GM23338 (cell line): ENCODE results near the gene PTN. TPM values are rescaled to one million over a fixed set of nuclear protein-coding genes. Genes with fewer than 3 reads are reported as not detected.

Source experiments
- ATAC-seq: fragments of 200-7000 bp; cut with Tn5 transposase; 3 replicates; pipeline ENCODE4 v1.9.1; 2020
- DNase-seq: peaks from one replicate; pipeline ENCODE4 v3.0.0-alpha.2; 2015; ENCODE audit warnings: low spot score
- H2AFZ ChIP-seq: fragments of 200-600 bp; sonication (generic); 2 replicates; pipeline ENCODE4 v1.8.0; 2016; ENCODE audit warnings: antibody characterized with exemption, mild to moderate bottlenecking, moderate library complexity
- H3F3A ChIP-seq: fragments of 200-600 bp; sonication (generic); replicated peaks from 2 replicates; pipeline ENCODE4 v1.8.0; 2017; ENCODE audit warnings: antibody characterized with exemption, mixed run types, low read depth
- H3K27ac ChIP-seq: fragments of 200-600 bp; sonication (generic); 2 replicates; pipeline ENCODE4 v1.6.1; 2016; ENCODE audit warnings: low read depth
- H3K27me3 ChIP-seq: fragments of 200-600 bp; sonication (generic); 2 replicates; pipeline ENCODE4 v1.8.0; 2016; ENCODE audit warnings: mild to moderate bottlenecking, mixed run types, moderate library complexity; ENCODE audit not compliant: insufficient read depth
- H3K36me3 ChIP-seq: fragments of 200-600 bp; sonication (generic); 2 replicates; pipeline ENCODE4 v1.8.0; 2016; ENCODE audit warnings: mild to moderate bottlenecking; ENCODE audit not compliant: insufficient read depth
- H3K4me1 ChIP-seq: fragments of 200-600 bp; sonication (generic); 2 replicates; pipeline ENCODE4 v1.8.0; 2016; ENCODE audit warnings: mild to moderate bottlenecking, moderate library complexity; ENCODE audit not compliant: insufficient read depth
- H3K4me2 ChIP-seq: fragments of 200-600 bp; sonication (generic); 2 replicates; pipeline ENCODE4 v1.7.1; 2017; ENCODE audit warnings: mixed run types
- H3K4me3 ChIP-seq: fragments of 200-600 bp; sonication (generic); 2 replicates; pipeline ENCODE4 v1.6.1; 2016; ENCODE audit warnings: mixed run types
- H3K79me2 ChIP-seq: fragments of 200-600 bp; sonication (generic); replicated peaks from 2 replicates; pipeline ENCODE4 v1.8.0; 2017; ENCODE audit warnings: mild to moderate bottlenecking; ENCODE audit not compliant: insufficient read depth
- H3K9me2 ChIP-seq: fragments of 200-600 bp; sonication (generic); 2 replicates; pipeline ENCODE4 v1.8.0; 2017; ENCODE audit not compliant: insufficient read depth
- H4K20me1 ChIP-seq: fragments of 200-600 bp; sonication (generic); replicated peaks from 2 replicates; pipeline ENCODE4 v1.8.0; 2017; ENCODE audit warnings: mild to moderate bottlenecking; ENCODE audit not compliant: insufficient read depth
- H3K27ac Mint-ChIP-seq: 2 replicates; pipeline ENCODE4 v1.8.0; 2020; ENCODE audit warnings: inconsistent platforms, mild to moderate bottlenecking, moderate library complexity, mixed read lengths
- H3K27me3 Mint-ChIP-seq: 3 replicates; pipeline ENCODE4 v1.8.0; 2022; ENCODE audit warnings: low read depth, mild to moderate bottlenecking, moderate library complexity, mixed read lengths, inconsistent platforms; ENCODE audit not compliant: insufficient read depth, poor library complexity
- H3K36me3 Mint-ChIP-seq: 3 replicates; pipeline ENCODE4 v1.8.0; 2021; ENCODE audit warnings: low read depth, mild to moderate bottlenecking, inconsistent platforms, moderate library complexity, mixed read lengths
- H3K4me1 Mint-ChIP-seq: 3 replicates; pipeline ENCODE4 v1.8.0; 2020; ENCODE audit warnings: mild to moderate bottlenecking, inconsistent platforms, mixed read lengths
- H3K4me3 Mint-ChIP-seq: 3 replicates; pipeline ENCODE4 v1.8.0; 2021; ENCODE audit warnings: moderate library complexity, mild to moderate bottlenecking, inconsistent platforms, mixed read lengths
- H3K9me3 Mint-ChIP-seq: 3 replicates; pipeline ENCODE4 v1.8.0; 2020; ENCODE audit warnings: moderate library complexity, mild to moderate bottlenecking, inconsistent platforms, mixed read lengths
- CREB1 ChIP-seq: fragments of 250-450 bp; sonication (Bioruptor Pico); IDR thresholded peaks from 2 replicates; pipeline ENCODE4 v1.5.0; 2020; ENCODE audit warnings: low read depth, mild to moderate bottlenecking, moderate library complexity
- EZH2 ChIP-seq: fragments of 200-600 bp; sonication (generic); IDR thresholded peaks from one replicate; pipeline ENCODE4 v1.8.0; 2017; ENCODE audit warnings: antibody characterized with exemption, mild to moderate bottlenecking, low read depth; ENCODE audit not compliant: unreplicated experiment
- EZH2phosphoT487 ChIP-seq: fragments of 200-600 bp; sonication (generic); IDR thresholded peaks from one replicate; pipeline ENCODE4 v1.8.1; 2018; ENCODE audit warnings: antibody characterized with exemption; ENCODE audit not compliant: unreplicated experiment
- JUNB ChIP-seq: IDR thresholded peaks from one replicate; pipeline ENCODE4 v1.6.1; 2016; ENCODE audit warnings: antibody characterized with exemption; ENCODE audit not compliant: unreplicated experiment
- NANOG ChIP-seq: IDR thresholded peaks from 2 replicates; pipeline ENCODE4 v1.6.1; 2016; ENCODE audit warnings: antibody characterized with exemption, borderline replicate concordance
- POLR2AphosphoS5 ChIP-seq: IDR thresholded peaks from 2 replicates; pipeline ENCODE4 v1.6.1; 2016; ENCODE audit warnings: antibody characterized with exemption, low read depth
- STAT1 ChIP-seq: IDR thresholded peaks from one replicate; pipeline ENCODE4 v1.6.1; 2016; ENCODE audit warnings: antibody characterized with exemption; ENCODE audit not compliant: unreplicated experiment
- ZNF331 ChIP-seq: fragments of 250-450 bp; sonication (Bioruptor Pico); IDR thresholded peaks from 2 replicates; pipeline ENCODE4 v1.5.0; 2020; ENCODE audit warnings: low read depth, mild to moderate bottlenecking, moderate library complexity
- polyA plus RNA-seq: library from polyadenylated mRNA; unstranded; fragments of >200 nt; fragmentation: Nextera tagmentation; extraction: Ambion mirVana; gene quantifications from 2 replicates; pipeline ENCODE4 v1.2.1, GENCODE V29; 2016
- total RNA-seq: library from RNA; depleted of rRNA; stranded (reverse); fragments of >200 nt; shearing (Covaris generic); gene quantifications from 2 replicates; pipeline ENCODE4 v1.2.3, GENCODE V29; 2014
- TF ChIP-seq, protein P1 (sequence below): IDR thresholded peaks from 2 replicates; pipeline ENCODE4 v1.6.1; 2016; ENCODE audit warnings: antibody characterized with exemption
- TF ChIP-seq, protein P2 (sequence below), 2 experiments: fragments of 200-600 bp in 1 of 2; sonication (generic) in 1 of 2; conservative IDR thresholded peaks; 2 replicates each; pipeline versions ENCODE4 v1.5.1 to v1.6.1; 2016 to 2017; ENCODE audit warnings: antibody characterized with exemption in 2 of 2, low read depth in 2 of 2, mild to moderate bottlenecking in 2 of 2, moderate library complexity in 1 of 2
- TF ChIP-seq, protein P3 (sequence below): IDR thresholded peaks from one replicate; pipeline ENCODE4 v1.6.1; 2018; ENCODE audit warnings: antibody characterized with exemption; ENCODE audit not compliant: unreplicated experiment

Gene PTN
- total and polyA plus RNA-seq, 2 experiments from 2014 or later: 20.1 to 39.4 TPM

DNA sequence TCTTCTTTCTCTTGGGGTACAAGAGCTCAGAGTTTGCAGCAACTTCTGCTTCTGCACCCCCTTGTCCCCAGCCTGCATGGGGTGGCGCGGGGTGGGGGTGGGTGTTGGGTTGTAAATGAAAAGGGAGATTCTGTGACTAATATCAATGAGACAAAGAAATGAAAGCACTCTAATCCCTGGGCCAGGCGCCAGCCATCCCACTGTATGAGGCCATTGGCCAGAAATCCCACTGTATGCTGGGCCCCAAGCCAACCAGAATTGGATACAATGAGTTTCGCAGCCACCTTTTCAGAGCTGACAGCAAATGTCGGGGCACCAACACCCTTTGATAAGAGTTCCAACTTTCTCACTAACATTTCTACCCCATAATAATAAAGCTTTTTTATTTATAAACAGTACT, 10.9 kb upstream of the PTN start:
- H3K9me3 Mint-ChIP-seq: peaks cover 35% of the 10 kb centered on the region
- H3K4me1 Mint-ChIP-seq: no peaks in the 10 kb centered on the region
- no peak for DNase-seq
- Histone ChIP-seq H3K9me2 (no peaks in the 10 kb centered on the region), H3K4me2 (no peak overlapping the region), H3K36me3 (peaks cover 9% of the 10 kb centered on the region; the same call in 1 of the 2 replicates), H3F3A (no peaks in the 10 kb centered on the region), H3K27me3 (no peaks in the 10 kb centered on the region), H2AFZ (no peak overlapping the region), H3K4me1 (no peaks in the 10 kb centered on the region), H3K4me3 (no peak overlapping the region), H3K79me2 (no peaks in the 10 kb centered on the region), H4K20me1 (no peaks in the 10 kb centered on the region), H3K27ac (no peak overlapping the region)
- no peak overlapping the region for H3K27ac Mint-ChIP-seq
- TF ChIP-seq EZH2 (no peak), EZH2phosphoT487 (no peak), POLR2AphosphoS5 (no peak), NANOG (no peak), STAT1 (no peak), ZNF331 (CRISPR knock-in tag) (no peak), JUNB (no peak), CREB1 (CRISPR knock-in tag) (no peak)
- TF ChIP-seq, protein P1, sequence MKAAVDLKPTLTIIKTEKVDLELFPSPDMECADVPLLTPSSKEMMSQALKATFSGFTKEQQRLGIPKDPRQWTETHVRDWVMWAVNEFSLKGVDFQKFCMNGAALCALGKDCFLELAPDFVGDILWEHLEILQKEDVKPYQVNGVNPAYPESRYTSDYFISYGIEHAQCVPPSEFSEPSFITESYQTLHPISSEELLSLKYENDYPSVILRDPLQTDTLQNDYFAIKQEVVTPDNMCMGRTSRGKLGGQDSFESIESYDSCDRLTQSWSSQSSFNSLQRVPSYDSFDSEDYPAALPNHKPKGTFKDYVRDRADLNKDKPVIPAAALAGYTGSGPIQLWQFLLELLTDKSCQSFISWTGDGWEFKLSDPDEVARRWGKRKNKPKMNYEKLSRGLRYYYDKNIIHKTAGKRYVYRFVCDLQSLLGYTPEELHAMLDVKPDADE: no peak
- TF ChIP-seq, protein P2, sequence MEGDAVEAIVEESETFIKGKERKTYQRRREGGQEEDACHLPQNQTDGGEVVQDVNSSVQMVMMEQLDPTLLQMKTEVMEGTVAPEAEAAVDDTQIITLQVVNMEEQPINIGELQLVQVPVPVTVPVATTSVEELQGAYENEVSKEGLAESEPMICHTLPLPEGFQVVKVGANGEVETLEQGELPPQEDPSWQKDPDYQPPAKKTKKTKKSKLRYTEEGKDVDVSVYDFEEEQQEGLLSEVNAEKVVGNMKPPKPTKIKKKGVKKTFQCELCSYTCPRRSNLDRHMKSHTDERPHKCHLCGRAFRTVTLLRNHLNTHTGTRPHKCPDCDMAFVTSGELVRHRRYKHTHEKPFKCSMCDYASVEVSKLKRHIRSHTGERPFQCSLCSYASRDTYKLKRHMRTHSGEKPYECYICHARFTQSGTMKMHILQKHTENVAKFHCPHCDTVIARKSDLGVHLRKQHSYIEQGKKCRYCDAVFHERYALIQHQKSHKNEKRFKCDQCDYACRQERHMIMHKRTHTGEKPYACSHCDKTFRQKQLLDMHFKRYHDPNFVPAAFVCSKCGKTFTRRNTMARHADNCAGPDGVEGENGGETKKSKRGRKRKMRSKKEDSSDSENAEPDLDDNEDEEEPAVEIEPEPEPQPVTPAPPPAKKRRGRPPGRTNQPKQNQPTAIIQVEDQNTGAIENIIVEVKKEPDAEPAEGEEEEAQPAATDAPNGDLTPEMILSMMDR (conservative IDR thresholded peaks at IDR 0.05; ENCODE audit: low read depth in 2 of 2): no peak
- TF ChIP-seq, protein P3, sequence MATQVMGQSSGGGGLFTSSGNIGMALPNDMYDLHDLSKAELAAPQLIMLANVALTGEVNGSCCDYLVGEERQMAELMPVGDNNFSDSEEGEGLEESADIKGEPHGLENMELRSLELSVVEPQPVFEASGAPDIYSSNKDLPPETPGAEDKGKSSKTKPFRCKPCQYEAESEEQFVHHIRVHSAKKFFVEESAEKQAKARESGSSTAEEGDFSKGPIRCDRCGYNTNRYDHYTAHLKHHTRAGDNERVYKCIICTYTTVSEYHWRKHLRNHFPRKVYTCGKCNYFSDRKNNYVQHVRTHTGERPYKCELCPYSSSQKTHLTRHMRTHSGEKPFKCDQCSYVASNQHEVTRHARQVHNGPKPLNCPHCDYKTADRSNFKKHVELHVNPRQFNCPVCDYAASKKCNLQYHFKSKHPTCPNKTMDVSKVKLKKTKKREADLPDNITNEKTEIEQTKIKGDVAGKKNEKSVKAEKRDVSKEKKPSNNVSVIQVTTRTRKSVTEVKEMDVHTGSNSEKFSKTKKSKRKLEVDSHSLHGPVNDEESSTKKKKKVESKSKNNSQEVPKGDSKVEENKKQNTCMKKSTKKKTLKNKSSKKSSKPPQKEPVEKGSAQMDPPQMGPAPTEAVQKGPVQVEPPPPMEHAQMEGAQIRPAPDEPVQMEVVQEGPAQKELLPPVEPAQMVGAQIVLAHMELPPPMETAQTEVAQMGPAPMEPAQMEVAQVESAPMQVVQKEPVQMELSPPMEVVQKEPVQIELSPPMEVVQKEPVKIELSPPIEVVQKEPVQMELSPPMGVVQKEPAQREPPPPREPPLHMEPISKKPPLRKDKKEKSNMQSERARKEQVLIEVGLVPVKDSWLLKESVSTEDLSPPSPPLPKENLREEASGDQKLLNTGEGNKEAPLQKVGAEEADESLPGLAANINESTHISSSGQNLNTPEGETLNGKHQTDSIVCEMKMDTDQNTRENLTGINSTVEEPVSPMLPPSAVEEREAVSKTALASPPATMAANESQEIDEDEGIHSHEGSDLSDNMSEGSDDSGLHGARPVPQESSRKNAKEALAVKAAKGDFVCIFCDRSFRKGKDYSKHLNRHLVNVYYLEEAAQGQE: no peak
- peaks cover 3% of the 10 kb centered on the region for H3K27me3 Mint-ChIP-seq
- ATAC-seq: no peak
- H3K4me3 Mint-ChIP-seq: no peak overlapping the region
- peaks cover 14% of the 10 kb centered on the region; the same call in 2 of the 3 replicates for H3K36me3 Mint-ChIP-seq
